Upper lobe of left lung (tissue), 6 donors: ENCODE data around the gene NCLN. TPM values are rescaled to one million over a fixed set of nuclear protein-coding genes. Genes with fewer than 3 reads are reported as not detected.
"Not testable (repeated sequence)": the region's sequence is repeated elsewhere in the genome, so short reads cannot be mapped to it uniquely, and the experiment has no call there.

Experiments
- ATAC-seq, 2 donors: fragments of 200-7000 bp; cut with Tn5 transposase; one replicate each; pipeline ENCODE4 v1.9.1; 2022; ENCODE audit warnings: mild to moderate bottlenecking in 2 of 2, moderate library complexity in 2 of 2; ENCODE audit not compliant: low FRiP score in 2 of 2
- DNase-seq, 2 donors: peaks; one replicate each; pipeline ENCODE4 v3.0.0-alpha.2; 2019 to 2020
- H3K27ac ChIP-seq, 4 donors: fragments of 200-600 bp; sonication (generic); one replicate each; pipeline ENCODE4 v1.5.1; 2016 to 2019
- H3K27me3 ChIP-seq, 4 donors: fragments of 200-600 bp; sonication (generic); one replicate each; pipeline ENCODE4 v1.5.1; 2017 to 2019
- H3K36me3 ChIP-seq, 4 donors: fragments of 200-600 bp; sonication (generic); one replicate each; pipeline ENCODE4 v1.5.1; 2016 to 2019
- H3K4me1 ChIP-seq, 4 donors: fragments of 200-600 bp; sonication (generic); one replicate each; pipeline ENCODE4 v1.5.1; 2018 to 2019
- H3K4me3 ChIP-seq, 4 donors: fragments of 200-600 bp; sonication (generic); one replicate each; pipeline ENCODE4 v1.5.1; 2017 to 2019; ENCODE audit warnings: mild to moderate bottlenecking in 2 of 4, moderate library complexity in 1 of 4
- H3K9me3 ChIP-seq, 4 donors: fragments of 200-600 bp; sonication (generic); one replicate each; pipeline ENCODE4 v1.5.1; 2018 to 2019
- CTCF ChIP-seq, 6 experiments: fragments of 450-650 bp in 4 of 6; fragments of 200-600 bp in 2 of 6; sonication (generic) in 2 of 6; IDR thresholded peaks; one replicate each; pipeline ENCODE4 v1.5.1; 2016 to 2019; ENCODE audit warnings: antibody characterized with exemption in 6 of 6
- EP300 ChIP-seq, 4 donors: sonication (generic); formaldehyde crosslinking; IDR thresholded peaks; one replicate each; pipeline ENCODE4 v1.5.1; 2017; ENCODE audit warnings: antibody characterized with exemption in 4 of 4, control low read depth in 2 of 4
- POLR2A ChIP-seq, 4 donors: fragments of 450-650 bp; IDR thresholded peaks; one replicate each; pipeline ENCODE4 v1.5.1; 2016 to 2017; ENCODE audit warnings: antibody characterized with exemption in 4 of 4, mild to moderate bottlenecking in 2 of 4
- POLR2AphosphoS5 ChIP-seq, 2 donors: sonication (generic); formaldehyde crosslinking; IDR thresholded peaks; one replicate each; pipeline ENCODE4 v1.5.1; 2017; ENCODE audit warnings: antibody characterized with exemption in 2 of 2
- WGBS, 2 donors: methylation state at CpG; one replicate each; pipeline ENCODE4 v1.1.5; 2017 to 2018; 5-methylcytosine and 5-hydroxymethylcytosine counted together
- total RNA-seq, 6 donors: library from RNA; depleted of rRNA in 4 of 6; stranded (reverse); fragments of >200 nt in 4 of 6; gene quantifications; one replicate each; pipeline versions ENCODE4 v1.1.0 to v1.2.1, GENCODE V29; 2016 to 2021
- donor health status: DM: no; HTN: no; CAD: no; lungs with moderate emphysema.
- donor health status: DM: no; HTN: yes; CAD: no; lungs with severe emphysema.

NCLN gene
- total RNA-seq, 6 donors from 2014 or later = 35.6 to 87.0 (median 72.5) TPM

- ATAC-seq (no peak), DNase-seq (no peak)
- Histone ChIP-seq H3K9me3 (no peaks in the 10 kb centered on the region), H3K4me3 (no peak overlapping the region), H3K27me3 (no peaks in the 10 kb centered on the region), H3K36me3 (peaks cover 6 to 24% (median 14%) of the 10 kb centered on the region in 4 donors), H3K4me1 (peaks cover 19 to 34% (median 27%) of the 10 kb centered on the region in 4 donors), H3K27ac (peak overlapping the region in 1 of 4 donors; percentile 63)
- no peak for TF ChIP-seq EP300 (IDR thresholded peaks at IDR 0.05)
- no peak for TF ChIP-seq POLR2A (IDR thresholded peaks at IDR 0.05)
- no peak for TF ChIP-seq CTCF (IDR thresholded peaks at IDR 0.05)
- TF ChIP-seq POLR2AphosphoS5 (IDR thresholded peaks at IDR 0.05) = no peak
- WGBS, 2 donors = 78 to 92% methylated on average over 5 of the region's 5 CpGs
These were observed 34.9 kb upstream of the NCLN start for GRCh38 chr19:3150739-3151329.

GRCh38 chr19:3151563-3152418, 33.9 kb upstream of the NCLN start:
- DNase-seq (peak in 1 of 2 donors; percentile 62), ATAC-seq (no peak)
- TF ChIP-seq EP300 (IDR thresholded peaks at IDR 0.05) (no peak), POLR2AphosphoS5 (IDR thresholded peaks at IDR 0.05) (no peak), POLR2A (IDR thresholded peaks at IDR 0.05) (no peak), CTCF (IDR thresholded peaks at IDR 0.05) (no peak)
- peak overlapping the region in 3 of 4 donors; percentile 4 to 87 (median 63) for H3K27ac ChIP-seq
- peaks cover 14 to 26% (median 20%) of the 10 kb centered on the region in 4 donors for H3K4me1 ChIP-seq
- H3K4me3 ChIP-seq = no peak overlapping the region
- 85 to 89% methylated on average over 5 to 14 of the region's 14 CpGs for WGBS, 2 donors
- no peaks in the 10 kb centered on the region for H3K27me3 ChIP-seq
- H3K36me3 ChIP-seq = peaks cover 6 to 24% (median 14%) of the 10 kb centered on the region in 4 donors
- H3K9me3 ChIP-seq = no peaks in the 10 kb centered on the region

GRCh38 chr19:3152419-3152780, 33.3 kb upstream of the NCLN start:
- WGBS, 2 donors = 92 to 95% methylated on average over 3 of the region's 3 CpGs
- Histone ChIP-seq H3K4me3 (no peak overlapping the region), H3K9me3 (no peaks in the 10 kb centered on the region), H3K4me1 (peaks cover 14 to 26% (median 19%) of the 10 kb centered on the region in 4 donors), H3K36me3 (peaks cover 6 to 24% (median 14%) of the 10 kb centered on the region in 4 donors), H3K27ac (peak overlapping the region in 3 of 4 donors; percentile 4 to 87 (median 63)), H3K27me3 (no peaks in the 10 kb centered on the region)
- ATAC-seq = no peak
- no peak for TF ChIP-seq POLR2AphosphoS5 (IDR thresholded peaks at IDR 0.05)
- TF ChIP-seq EP300 (IDR thresholded peaks at IDR 0.05) = no peak
- TF ChIP-seq CTCF (IDR thresholded peaks at IDR 0.05) = no peak
- no peak for DNase-seq

- no peaks in the 10 kb centered on the region for H3K9me3 ChIP-seq
- H3K4me3 ChIP-seq = peak overlapping the region in 1 of 4 donors; percentile 41
- peaks cover 14 to 26% (median 19%) of the 10 kb centered on the region in 4 donors for H3K4me1 ChIP-seq
- TF ChIP-seq EP300 (IDR thresholded peaks at IDR 0.05) = no peak
- TF ChIP-seq POLR2A (IDR thresholded peaks at IDR 0.05) = no peak
- no peak for TF ChIP-seq POLR2AphosphoS5 (IDR thresholded peaks at IDR 0.05)
- TF ChIP-seq CTCF (IDR thresholded peaks at IDR 0.05) = no peak
- ATAC-seq (no peak), DNase-seq (no peak)
- peaks cover 6 to 23% (median 14%) of the 10 kb centered on the region in 4 donors for H3K36me3 ChIP-seq
- H3K27ac ChIP-seq = peak overlapping the region; percentile 83 to 87 (median 86)
- no peaks in the 10 kb centered on the region for H3K27me3 ChIP-seq
- WGBS, 2 donors = 90 to 94% methylated on average over 3 of the region's 3 CpGs
These were observed 32.2 kb upstream of the NCLN start for GRCh38 chr19:3153286-3154230.

- not testable (repeated sequence) for H3K27me3 ChIP-seq, DNase-seq, H3K9me3 ChIP-seq, ATAC-seq
- Histone ChIP-seq H3K4me1 (peaks cover 14 to 26% (median 19%) of the 10 kb centered on the region in 4 donors), H3K36me3 (peaks cover 3 to 20% (median 11%) of the 10 kb centered on the region in 4 donors), H3K4me3 (peak overlapping the region in 3 of 4 donors; percentile 27 to 41 (median 29)), H3K27ac (peak overlapping the region; percentile 83 to 87 (median 86))
- 91 to 95% methylated on average over 3 of the region's 3 CpGs for WGBS, 2 donors
These were observed 31.3 kb upstream of the NCLN start for GRCh38 chr19:3154447-3154846.
